ENCODE results near the gene PRCP. TPM values are rescaled to one million over a fixed set of nuclear protein-coding genes. Genes with fewer than 3 reads are reported as not detected.

Gene PRCP
- total RNA-seq, 1 donor = 37.1 TPM

DNA sequence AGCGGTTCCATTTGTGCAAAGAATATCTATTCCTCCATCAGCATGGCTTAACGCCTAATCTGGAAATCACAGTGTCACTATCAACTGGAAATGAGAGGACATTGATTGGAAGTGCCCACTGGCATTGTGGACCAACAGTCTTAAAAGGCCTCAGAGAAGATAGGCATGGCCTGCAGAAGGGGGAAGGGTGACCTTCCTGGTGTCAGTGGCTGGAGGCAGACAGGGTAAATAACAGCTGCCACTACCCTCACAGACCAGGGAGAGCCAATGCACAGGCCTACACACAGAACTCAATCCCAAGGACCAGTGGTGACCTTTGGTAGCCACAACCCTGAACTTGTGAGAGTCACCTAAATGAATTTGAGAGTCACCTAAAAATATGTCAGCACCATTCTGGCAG lies 37.3 kb upstream of the PRCP start:
- TF ChIP-seq, protein P1, sequence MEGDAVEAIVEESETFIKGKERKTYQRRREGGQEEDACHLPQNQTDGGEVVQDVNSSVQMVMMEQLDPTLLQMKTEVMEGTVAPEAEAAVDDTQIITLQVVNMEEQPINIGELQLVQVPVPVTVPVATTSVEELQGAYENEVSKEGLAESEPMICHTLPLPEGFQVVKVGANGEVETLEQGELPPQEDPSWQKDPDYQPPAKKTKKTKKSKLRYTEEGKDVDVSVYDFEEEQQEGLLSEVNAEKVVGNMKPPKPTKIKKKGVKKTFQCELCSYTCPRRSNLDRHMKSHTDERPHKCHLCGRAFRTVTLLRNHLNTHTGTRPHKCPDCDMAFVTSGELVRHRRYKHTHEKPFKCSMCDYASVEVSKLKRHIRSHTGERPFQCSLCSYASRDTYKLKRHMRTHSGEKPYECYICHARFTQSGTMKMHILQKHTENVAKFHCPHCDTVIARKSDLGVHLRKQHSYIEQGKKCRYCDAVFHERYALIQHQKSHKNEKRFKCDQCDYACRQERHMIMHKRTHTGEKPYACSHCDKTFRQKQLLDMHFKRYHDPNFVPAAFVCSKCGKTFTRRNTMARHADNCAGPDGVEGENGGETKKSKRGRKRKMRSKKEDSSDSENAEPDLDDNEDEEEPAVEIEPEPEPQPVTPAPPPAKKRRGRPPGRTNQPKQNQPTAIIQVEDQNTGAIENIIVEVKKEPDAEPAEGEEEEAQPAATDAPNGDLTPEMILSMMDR (IDR thresholded peaks at IDR 0.05; ENCODE audit: insufficient read depth, low read depth, low read length) = no peak
- DNase-seq (ENCODE audit: low read depth) = no peak
- H3K4me3 ChIP-seq (ENCODE audit: low read depth, low read length) = no peak overlapping the region

DNA sequence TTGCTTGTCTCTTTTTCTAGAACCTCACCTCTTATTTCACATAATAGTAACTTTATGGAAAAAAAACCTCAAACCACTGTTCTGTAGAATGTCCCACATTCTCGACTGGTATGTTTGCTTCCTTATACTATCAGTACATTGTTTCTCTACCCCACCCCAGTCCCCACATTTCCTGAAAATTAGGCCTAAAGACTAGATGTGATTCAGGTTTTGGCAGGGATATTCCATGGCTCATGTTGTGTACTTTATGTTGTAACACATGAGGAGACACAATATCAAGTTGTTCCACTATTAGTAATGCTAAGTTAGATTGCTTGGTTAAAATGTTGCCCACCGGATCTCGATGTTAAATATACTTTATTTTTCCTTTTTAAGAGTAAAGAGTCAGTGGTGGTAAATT lies 36.0 kb upstream of the PRCP start:
- TF ChIP-seq, protein P1 (IDR thresholded peaks at IDR 0.05; ENCODE audit: insufficient read depth, low read depth, low read length) = no peak
- no peak overlapping the region for H3K4me3 ChIP-seq (ENCODE audit: low read depth, low read length)
- no peak for DNase-seq (ENCODE audit: low read depth)

DNA sequence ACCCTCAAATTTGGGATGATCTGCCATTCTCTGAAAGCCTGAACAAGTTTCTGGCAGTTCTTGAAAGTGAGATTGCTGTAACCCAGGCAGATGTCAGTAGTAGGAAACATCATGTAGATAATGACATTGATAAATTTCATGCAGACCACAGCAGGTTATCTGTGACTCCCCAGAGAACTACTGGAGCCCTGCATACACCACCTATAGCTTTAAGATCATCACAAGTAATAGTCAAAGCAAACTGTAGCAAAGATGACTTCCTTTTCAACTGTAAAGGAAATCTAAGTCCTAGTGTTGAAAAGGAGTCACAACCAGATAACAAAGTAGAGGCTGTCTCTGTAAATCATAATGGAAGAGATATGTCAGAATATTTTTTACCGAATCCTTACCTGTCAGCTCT lies 32.3 kb upstream of the PRCP start:
- DNase-seq (ENCODE audit: low read depth) = no peak
- H3K4me3 ChIP-seq (ENCODE audit: low read depth, low read length) = no peak overlapping the region
- TF ChIP-seq, protein P1 (IDR thresholded peaks at IDR 0.05; ENCODE audit: insufficient read depth, low read depth, low read length) = no peak

DNA sequence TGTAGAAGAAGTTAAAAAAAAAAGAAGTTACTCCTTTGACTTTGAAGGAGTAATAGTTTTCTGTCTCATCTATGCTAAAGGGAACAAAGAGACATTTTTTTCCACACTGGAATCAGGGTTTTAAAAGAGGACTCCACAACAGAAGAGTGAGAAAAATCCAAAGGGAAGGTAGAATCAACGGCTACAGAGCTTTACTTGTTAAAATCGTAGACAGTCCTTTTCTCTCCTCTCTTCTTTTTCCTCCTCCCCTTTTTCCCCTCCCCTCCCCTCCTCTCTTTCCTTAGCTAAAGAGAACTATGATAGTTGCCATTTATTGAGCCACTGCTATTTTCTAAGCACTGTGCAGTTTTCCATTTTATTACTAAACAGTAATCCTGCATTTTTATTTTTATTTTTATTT lies 30.5 kb upstream of the PRCP start:
- H3K4me3 ChIP-seq (ENCODE audit: low read depth, low read length) = no peak overlapping the region
- DNase-seq (ENCODE audit: low read depth) = no peak
- TF ChIP-seq, protein P1 (IDR thresholded peaks at IDR 0.05; ENCODE audit: insufficient read depth, low read depth, low read length) = no peak

DNA sequence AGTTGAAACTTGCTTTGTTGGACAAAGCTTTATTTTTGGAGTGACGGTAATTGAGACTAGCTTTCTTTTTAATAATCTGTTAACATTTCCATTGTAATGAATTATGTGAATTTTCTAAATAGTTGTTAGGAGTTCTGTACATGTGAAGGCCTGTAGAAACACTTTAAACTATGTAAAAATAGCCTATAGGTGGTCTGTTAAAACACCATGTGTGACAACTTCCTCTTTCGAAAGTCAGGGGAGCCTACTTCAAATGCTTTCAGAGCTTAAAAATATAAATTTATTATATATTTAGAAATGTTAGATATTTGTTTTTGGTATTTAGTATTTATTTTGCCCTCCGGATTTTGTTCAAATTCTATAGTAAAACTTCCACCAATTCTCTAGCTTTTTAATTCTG lies 30.0 kb upstream of the PRCP start:
- TF ChIP-seq, protein P1 (IDR thresholded peaks at IDR 0.05; ENCODE audit: insufficient read depth, low read depth, low read length) = no peak
- no peak overlapping the region for H3K4me3 ChIP-seq (ENCODE audit: low read depth, low read length)
- no peak for DNase-seq (ENCODE audit: low read depth)

DNA sequence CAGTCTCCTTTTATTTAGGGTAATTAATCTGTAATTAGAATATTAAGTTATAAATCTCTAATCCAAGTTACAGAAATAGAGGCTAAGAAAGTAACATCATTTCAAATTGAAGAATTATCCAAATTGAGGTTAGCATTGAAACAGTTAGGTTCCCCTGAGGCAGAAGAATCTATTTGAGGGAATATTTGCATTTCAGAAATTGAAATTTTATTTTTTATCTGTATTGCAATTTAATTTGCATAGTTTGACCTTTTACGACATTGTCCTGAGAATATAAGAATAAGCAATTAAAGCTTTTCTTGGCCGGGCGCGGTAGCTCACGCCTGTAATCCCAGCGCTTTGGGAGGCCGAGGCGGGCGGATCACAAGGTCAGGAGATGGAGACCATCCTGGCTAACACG lies 28.9 kb upstream of the PRCP start:
- no peak overlapping the region for H3K4me3 ChIP-seq (ENCODE audit: low read depth, low read length)
- TF ChIP-seq, protein P1 (IDR thresholded peaks at IDR 0.05; ENCODE audit: insufficient read depth, low read depth, low read length) = no peak
- DNase-seq (ENCODE audit: low read depth) = no peak

DNA sequence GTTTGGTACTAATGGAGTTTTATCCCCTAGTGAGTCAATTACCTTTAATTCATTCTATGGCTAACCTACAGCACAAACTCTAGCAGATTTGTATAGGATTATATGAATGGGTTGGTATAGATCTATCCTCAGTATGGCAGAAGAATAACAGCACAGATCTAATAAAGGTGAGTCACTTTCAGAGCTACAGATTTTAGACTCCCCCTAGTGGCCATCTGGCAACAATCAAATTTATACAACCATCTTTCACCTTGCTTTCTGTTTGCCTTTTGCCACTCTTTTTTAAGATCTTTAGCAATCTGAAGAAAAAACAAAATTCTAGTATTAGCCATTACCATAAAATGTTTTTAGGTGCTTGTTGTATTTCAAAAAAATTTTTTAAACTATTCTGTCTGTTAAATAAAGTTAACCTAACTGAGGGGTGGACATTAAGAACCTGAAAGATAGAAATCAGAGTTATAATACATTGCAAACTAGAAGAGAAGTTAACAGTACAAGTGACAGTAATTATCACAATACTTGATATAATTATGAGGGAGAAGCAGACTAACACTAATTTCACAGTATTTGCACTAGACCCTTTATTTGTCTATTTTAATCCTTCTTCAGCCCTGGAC lies 27.1 kb upstream of the PRCP start:
- peak; percentile 69 for DNase-seq (ENCODE audit: low read depth)
- TF ChIP-seq, protein P1 (IDR thresholded peaks at IDR 0.05; ENCODE audit: insufficient read depth, low read depth, low read length) = peak; percentile 77
- no peak overlapping the region for H3K4me3 ChIP-seq (ENCODE audit: low read depth, low read length)
